Parathyroid adenoma (tissue), 2 donors: ENCODE data around the gene DCUN1D3.

Source experiments
- H2AFZ ChIP-seq: fragments of 300-600 bp; sonication (generic); one replicate; pipeline ENCODE4 v1.7.0; 2017; ENCODE audit warnings: antibody characterized with exemption, mild to moderate bottlenecking
- H3K27ac ChIP-seq: fragments of 300-600 bp; sonication (generic); one replicate; pipeline ENCODE4 v1.7.0; 2017
- H3K27me3 ChIP-seq: fragments of 300-600 bp; sonication (generic); one replicate; pipeline ENCODE4 v1.7.0; 2017; ENCODE audit warnings: low read length; ENCODE audit not compliant: control insufficient read depth, insufficient read depth
- H3K36me3 ChIP-seq: fragments of 300-600 bp; sonication (generic); one replicate; pipeline ENCODE4 v1.7.0; 2017; ENCODE audit warnings: low read length; ENCODE audit not compliant: control insufficient read depth, insufficient read depth
- H3K4me1 ChIP-seq: fragments of 300-600 bp; sonication (generic); one replicate; pipeline ENCODE4 v1.7.0; 2017; ENCODE audit warnings: control low read depth
- H3K4me2 ChIP-seq: fragments of 300-600 bp; sonication (generic); one replicate; pipeline ENCODE4 v1.7.0; 2017; ENCODE audit warnings: low read length
- H3K4me3 ChIP-seq: fragments of 300-600 bp; sonication (generic); one replicate; pipeline ENCODE4 v1.7.0; 2017; ENCODE audit warnings: low read depth, low read length
- H3K79me2 ChIP-seq: fragments of 300-600 bp; sonication (generic); one replicate; pipeline ENCODE4 v1.7.0; 2017; ENCODE audit warnings: control low read depth
- H3K9ac ChIP-seq: fragments of 300-600 bp; sonication (generic); one replicate; pipeline ENCODE4 v1.7.0; 2017; ENCODE audit warnings: mild to moderate bottlenecking
- H3K9me3 ChIP-seq: fragments of 300-600 bp; sonication (generic); one replicate; pipeline ENCODE4 v1.7.0; 2017; ENCODE audit warnings: low read length; ENCODE audit not compliant: control insufficient read depth
- CTCF ChIP-seq: fragments of 300-600 bp; sonication (generic); IDR thresholded peaks from one replicate; pipeline ENCODE4 v1.7.0; 2017; ENCODE audit warnings: antibody characterized with exemption, mild to moderate bottlenecking
- donor health status: primary hyperparathyroidism.

The DCUN1D3 gene

GRCh38 chr16:20846030-20846429 lies 54.1 kb downstream of the DCUN1D3 start:
- Histone ChIP-seq H3K4me2 (no peak overlapping the region), H3K9me3 (no peaks in the 10 kb centered on the region), H3K36me3 (no peaks in the 10 kb centered on the region), H3K4me3 (no peak overlapping the region), H2AFZ (no peak overlapping the region), H3K27ac (no peak overlapping the region), H3K27me3 (no peaks in the 10 kb centered on the region), H3K79me2 (no peaks in the 10 kb centered on the region), H3K9ac (no peak overlapping the region), H3K4me1 (peaks cover 29% of the 10 kb centered on the region)
- no peak for TF ChIP-seq CTCF

GRCh38 chr16:20844588-20844987 lies 55.6 kb downstream of the DCUN1D3 start:
- H3K4me1 ChIP-seq = peaks cover 25% of the 10 kb centered on the region
- H3K36me3 ChIP-seq = no peaks in the 10 kb centered on the region
- H3K27ac ChIP-seq = peak overlapping the region; percentile 43
- H3K4me3 ChIP-seq = no peak overlapping the region
- H3K9ac ChIP-seq = no peak overlapping the region
- no peaks in the 10 kb centered on the region for H3K79me2 ChIP-seq
- peak overlapping the region; percentile 51 for H2AFZ ChIP-seq
- no peaks in the 10 kb centered on the region for H3K9me3 ChIP-seq
- no peak for TF ChIP-seq CTCF
- H3K27me3 ChIP-seq = no peaks in the 10 kb centered on the region
- no peak overlapping the region for H3K4me2 ChIP-seq

- H3K36me3 ChIP-seq = no peaks in the 10 kb centered on the region
- H3K27me3 ChIP-seq = no peaks in the 10 kb centered on the region
- H3K4me1 ChIP-seq = peaks cover 25% of the 10 kb centered on the region
- no peak overlapping the region for H2AFZ ChIP-seq
- H3K9me3 ChIP-seq = no peaks in the 10 kb centered on the region
- H3K27ac ChIP-seq = peak overlapping the region; percentile 43
- no peak overlapping the region for H3K9ac ChIP-seq
- no peaks in the 10 kb centered on the region for H3K79me2 ChIP-seq
- no peak overlapping the region for H3K4me3 ChIP-seq
- no peak overlapping the region for H3K4me2 ChIP-seq
- no peak for TF ChIP-seq CTCF
Observed at GRCh38 chr16:20844054-20844453, 56.1 kb downstream of the DCUN1D3 start.

- peaks cover 2% of the 10 kb centered on the region for H3K79me2 ChIP-seq
- H3K27me3 ChIP-seq = no peaks in the 10 kb centered on the region
- H3K4me2 ChIP-seq = no peak overlapping the region
- H3K9me3 ChIP-seq = no peaks in the 10 kb centered on the region
- peaks cover 8% of the 10 kb centered on the region for H3K4me1 ChIP-seq
- H3K4me3 ChIP-seq = no peak overlapping the region
- no peak overlapping the region for H2AFZ ChIP-seq
- no peak overlapping the region for H3K9ac ChIP-seq
- no peak for TF ChIP-seq CTCF
- H3K36me3 ChIP-seq = peaks cover 3% of the 10 kb centered on the region
- H3K27ac ChIP-seq = no peak overlapping the region
Observed at GRCh38 chr16:20839504-20839903, 60.7 kb downstream of the DCUN1D3 start.

GRCh38 chr16:20838240-20838639 lies 61.9 kb downstream of the DCUN1D3 start:
- no peak overlapping the region for H3K27ac ChIP-seq
- no peak for TF ChIP-seq CTCF
- no peaks in the 10 kb centered on the region for H3K4me1 ChIP-seq
- no peak overlapping the region for H3K4me2 ChIP-seq
- no peak overlapping the region for H3K9ac ChIP-seq
- no peak overlapping the region for H3K4me3 ChIP-seq
- H3K36me3 ChIP-seq = peaks cover 3% of the 10 kb centered on the region
- H3K79me2 ChIP-seq = peaks cover 2% of the 10 kb centered on the region
- H3K27me3 ChIP-seq = no peaks in the 10 kb centered on the region
- no peak overlapping the region for H2AFZ ChIP-seq
- H3K9me3 ChIP-seq = no peaks in the 10 kb centered on the region
